GM19239 (cell line): ENCODE results near the gene RASSF4.

Experiments
- DNase-seq: peaks from one replicate; pipeline ENCODE4 v3.0.0; 2011; ENCODE audit warnings: low spot score; ENCODE audit not compliant: insufficient read length
- FAIRE-seq: peaks from 2 replicates; lab custom pipeline; 2011; peaks lifted over from hg19 to GRCh38; lab: Jason Lieb, UNC

Gene RASSF4, protein sequence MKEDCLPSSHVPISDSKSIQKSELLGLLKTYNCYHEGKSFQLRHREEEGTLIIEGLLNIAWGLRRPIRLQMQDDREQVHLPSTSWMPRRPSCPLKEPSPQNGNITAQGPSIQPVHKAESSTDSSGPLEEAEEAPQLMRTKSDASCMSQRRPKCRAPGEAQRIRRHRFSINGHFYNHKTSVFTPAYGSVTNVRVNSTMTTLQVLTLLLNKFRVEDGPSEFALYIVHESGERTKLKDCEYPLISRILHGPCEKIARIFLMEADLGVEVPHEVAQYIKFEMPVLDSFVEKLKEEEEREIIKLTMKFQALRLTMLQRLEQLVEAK

DNA sequence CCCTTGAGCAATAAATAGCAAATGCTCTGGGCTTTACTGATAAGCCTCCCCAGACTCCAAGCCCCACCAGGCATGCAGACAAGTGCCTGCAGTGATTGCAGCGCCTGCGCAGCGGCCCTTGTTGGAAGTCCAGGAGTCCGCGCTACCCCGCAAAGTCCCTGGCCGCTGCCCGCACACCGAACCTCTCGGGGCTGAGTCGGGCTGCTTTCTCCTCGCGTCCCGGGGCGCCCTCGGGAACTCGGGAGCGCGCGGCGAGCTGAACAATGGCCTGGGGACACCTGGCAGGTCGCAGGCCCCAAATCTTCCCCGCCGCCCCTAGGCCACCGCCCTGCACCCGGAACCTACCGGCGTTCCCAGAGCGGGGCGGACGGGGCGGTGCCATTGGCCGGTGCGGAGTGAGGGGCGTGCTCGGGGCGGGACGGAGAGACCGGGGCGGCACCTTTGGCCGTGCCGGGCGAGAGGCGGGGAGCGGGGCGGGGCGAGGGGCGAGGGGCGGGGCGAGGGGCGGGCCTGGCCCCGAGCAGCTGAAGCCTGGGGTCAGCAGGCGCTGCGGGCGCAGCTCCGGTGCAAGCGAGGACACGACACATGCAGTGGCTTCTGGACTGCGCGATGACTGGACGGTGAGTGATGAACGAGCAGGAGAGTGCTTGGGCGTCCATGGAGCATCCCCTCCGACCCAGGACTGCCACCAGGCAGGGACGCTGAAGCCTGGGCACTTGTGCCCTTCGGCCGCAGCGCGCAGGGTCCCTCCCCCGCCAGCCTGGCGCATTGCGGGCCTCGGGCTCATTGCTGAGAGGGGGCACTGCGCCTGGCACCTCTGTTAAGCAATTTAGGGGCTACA is at the start of gene RASSF4:
TSS of gene RASSF4 (plus strand) at position 556 of the 841 bp plus-strand sequence. CDS start 10,401 bp downstream, outside the sequence.
- FAIRE-seq (peak; percentile 85), DNase-seq (peak; percentile 90)

- DNase-seq, result no peak
Observed at GRCh38 chr10:44909910-44910309, 49.7 kb upstream of the RASSF4 start.

GRCh38 chr10:44910602-44911001 is 49.0 kb upstream of the RASSF4 start:
- FAIRE-seq (no peak), DNase-seq (no peak)

More at GRCh38 chr10:44909910-44910309, 49.7 kb upstream of the RASSF4 start:
- no peak for FAIRE-seq

- DNase-seq (no peak), FAIRE-seq (no peak)
Observed at GRCh38 chr10:44911081-44911540, 48.5 kb upstream of the RASSF4 start, which contains the start of gene TMEM72. TMEM72 (plus strand) TSS chr10:44911337; CDS start chr10:44911513, 176 bp downstream.

DNA sequence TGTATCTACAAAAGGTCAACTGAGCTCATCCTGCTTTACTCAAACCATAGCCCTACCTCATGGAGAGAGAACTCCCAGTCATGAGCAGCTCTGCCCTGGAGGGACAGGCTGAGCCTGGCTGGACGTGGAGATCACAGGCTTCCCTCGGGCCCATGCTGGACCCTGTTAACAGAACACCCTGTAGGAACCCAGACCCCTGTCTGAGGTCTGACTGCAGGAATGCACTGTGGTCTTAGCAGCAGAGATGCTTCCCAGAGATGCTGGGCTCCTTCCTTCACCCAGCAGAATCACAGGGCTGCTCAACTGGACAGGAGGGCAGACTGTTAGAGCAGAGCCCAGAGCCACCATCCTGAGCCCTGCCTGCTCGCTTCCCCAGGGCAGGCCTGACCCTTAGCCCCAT is 47.7 kb upstream of the RASSF4 start:
- no peak for DNase-seq
- FAIRE-seq, result no peak

- DNase-seq (peak; percentile 21), FAIRE-seq (peak; percentile 23)
Observed at GRCh38 chr10:44913350-44914081, 46.1 kb upstream of the RASSF4 start.

DNA sequence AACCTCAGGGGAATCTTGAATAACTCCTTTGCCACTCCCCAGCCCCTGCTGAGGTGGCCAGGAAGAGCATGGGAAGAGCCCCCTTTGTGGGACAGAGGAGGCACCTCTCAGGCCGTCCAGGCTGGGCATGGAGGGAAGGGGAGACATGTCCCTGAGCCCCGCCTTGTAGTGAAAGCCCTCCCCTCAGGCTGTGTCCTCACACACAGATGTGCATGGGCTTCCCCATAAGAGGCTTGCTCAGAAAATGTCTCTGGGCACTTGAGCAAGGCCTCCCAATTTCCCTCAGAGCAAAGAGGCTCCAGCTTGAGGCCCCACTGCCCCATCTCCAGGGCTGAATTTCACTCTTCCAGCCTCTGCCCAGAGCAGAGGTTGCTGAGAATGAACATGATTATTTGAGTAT is 44.7 kb upstream of the RASSF4 start:
- FAIRE-seq (no peak), DNase-seq (no peak)

DNA sequence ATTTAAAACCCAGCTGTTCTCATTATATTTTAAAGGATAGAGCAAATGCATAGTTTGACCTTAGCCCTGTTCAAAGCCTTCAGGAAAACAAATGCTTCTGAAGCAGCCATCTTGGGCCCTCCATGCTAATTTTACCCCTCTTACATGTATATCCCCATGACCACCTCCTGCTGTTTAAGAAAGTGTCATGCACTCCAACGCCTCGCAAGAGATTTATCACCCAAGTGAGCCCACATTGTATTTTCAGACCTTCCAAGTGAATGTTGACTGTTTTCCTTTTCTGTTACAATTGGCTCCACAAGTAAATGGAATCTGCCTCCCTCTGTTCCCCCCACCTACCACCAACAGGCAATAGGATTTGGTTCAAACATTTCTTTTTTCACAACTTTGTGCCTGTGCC is 43.2 kb upstream of the RASSF4 start:
- no peak for DNase-seq
- no peak for FAIRE-seq

DNA sequence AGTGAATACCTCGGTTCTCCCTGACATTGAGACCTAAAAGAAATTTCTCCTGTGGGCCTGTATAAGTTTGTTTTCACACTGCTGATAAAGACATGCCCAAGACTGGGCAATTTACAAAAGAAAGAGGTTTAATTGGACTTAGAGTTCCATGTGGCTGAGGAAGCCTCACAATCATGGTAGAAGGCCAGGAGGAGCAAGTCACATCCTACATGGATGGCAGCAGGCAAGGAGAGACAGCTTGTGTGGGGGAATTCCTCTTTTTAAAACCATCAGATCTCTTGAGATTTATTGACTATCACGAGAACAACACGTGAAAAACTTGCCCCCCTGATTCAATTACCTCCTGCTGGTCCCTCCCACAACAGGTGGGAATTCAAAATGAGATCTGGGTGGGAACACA is 41.8 kb upstream of the RASSF4 start:
- FAIRE-seq, result no peak

DNA sequence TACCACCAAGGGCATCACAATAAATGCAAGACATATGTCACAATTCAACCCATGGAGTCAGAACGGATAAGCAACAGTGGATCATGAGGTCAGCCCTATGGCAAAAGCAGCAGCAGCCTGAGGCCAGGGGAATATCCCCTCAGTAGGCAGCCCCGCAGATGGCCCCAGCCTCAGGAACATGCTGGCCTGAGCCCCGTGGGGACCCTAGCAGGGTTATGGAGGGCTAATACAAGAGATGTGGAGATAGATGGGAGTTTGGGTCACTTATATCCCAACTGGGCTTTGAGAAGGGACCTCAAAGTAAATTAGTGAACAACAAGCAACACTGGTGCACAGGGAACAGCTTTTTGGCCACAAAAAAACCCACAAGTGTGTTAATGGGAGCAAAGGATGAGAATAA is 39.4 kb upstream of the RASSF4 start:
- DNase-seq (no peak), FAIRE-seq (no peak)

More for the DNA sequence above, 41.8 kb upstream of the RASSF4 start:
- DNase-seq, result no peak

DNA sequence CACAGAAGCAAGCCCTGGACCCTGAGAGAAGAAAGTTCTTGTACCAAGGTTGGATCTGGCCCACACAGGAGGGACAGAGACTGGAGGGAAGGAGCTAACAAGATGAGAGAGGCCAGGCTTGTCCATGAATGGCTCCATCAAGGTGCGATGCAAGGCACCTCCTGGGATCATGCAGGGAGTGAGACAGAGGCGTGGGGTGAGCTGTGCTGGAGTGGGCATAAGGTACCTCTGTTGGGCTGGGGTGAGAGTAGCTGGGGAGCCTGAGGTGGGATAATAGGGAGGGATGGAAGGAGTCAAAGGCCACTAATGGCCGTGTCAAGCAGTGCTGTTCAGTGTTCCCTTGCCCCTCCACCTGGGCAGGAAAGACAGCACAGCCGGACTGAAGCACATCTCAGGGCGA is 38.5 kb upstream of the RASSF4 start:
- DNase-seq (no peak), FAIRE-seq (no peak)

DNA sequence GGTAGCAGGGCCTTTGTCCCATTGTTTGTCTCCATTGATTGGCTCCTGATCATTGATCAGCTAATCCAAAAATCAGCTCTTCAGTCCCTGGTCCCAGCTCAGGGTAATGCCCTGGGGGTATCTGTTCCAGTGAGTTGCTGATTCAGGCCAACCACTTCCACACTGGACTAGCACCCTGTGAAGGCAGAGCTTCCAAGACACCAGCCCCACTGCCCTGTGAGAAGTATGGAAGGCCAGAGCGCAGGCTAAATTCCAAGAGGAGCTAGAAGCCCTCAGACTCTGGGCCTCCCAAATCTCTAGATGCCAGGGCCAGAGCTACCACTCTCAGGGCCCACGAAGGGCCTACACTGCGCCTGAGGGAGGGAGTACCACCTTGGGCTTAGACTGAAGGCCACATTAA is 38.1 kb upstream of the RASSF4 start:
- FAIRE-seq (no peak), DNase-seq (no peak)

DNA sequence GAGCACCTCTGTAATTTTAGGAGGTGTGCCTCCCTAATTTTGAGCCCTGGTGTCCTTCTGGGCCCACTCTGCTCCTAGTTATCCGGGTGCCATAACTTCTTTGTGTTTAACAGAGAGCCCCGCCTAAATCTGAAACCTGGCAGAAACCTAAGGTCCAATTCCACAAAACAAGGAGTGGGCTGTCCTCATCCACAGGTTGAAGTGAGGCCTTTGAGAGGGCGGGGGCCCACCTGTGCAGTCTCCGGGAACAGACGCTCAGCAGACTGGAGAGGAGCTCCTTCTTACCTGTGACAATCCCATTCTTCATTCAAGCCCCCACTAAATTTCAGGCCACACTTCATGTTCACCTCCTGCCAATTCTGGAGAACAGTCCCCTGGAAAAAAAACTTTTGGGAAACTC is 37.6 kb upstream of the RASSF4 start:
- no peak for DNase-seq
- no peak for FAIRE-seq

- DNase-seq (no peak), FAIRE-seq (no peak)
Observed at GRCh38 chr10:44922796-44923545, 36.6 kb upstream of the RASSF4 start.

GRCh38 chr10:44923611-44924010 is 36.0 kb upstream of the RASSF4 start:
- no peak for FAIRE-seq
- DNase-seq, result no peak

- FAIRE-seq (no peak), DNase-seq (no peak)
Observed at GRCh38 chr10:44924261-44925040, 35.2 kb upstream of the RASSF4 start.

DNA sequence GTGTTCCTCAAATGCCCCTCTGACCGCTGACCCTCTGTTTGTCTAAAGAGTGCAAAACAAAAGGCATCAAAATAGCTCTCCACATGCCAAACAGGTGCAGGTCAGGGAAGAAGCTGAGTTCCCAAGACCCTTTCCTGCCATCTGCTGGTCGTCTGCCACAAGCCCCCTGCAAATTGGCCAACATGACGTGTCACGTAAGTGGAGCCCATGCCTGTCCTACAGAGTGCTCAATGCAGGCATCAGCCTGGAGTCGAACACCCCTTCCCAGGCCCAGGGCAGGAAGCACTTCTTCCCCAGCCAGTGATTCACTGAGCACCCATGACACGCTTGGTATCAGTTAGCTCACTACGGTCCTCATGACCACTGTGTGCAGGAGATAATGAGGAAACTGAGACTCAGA is 34.4 kb upstream of the RASSF4 start:
- no peak for DNase-seq
- no peak for FAIRE-seq

DNA sequence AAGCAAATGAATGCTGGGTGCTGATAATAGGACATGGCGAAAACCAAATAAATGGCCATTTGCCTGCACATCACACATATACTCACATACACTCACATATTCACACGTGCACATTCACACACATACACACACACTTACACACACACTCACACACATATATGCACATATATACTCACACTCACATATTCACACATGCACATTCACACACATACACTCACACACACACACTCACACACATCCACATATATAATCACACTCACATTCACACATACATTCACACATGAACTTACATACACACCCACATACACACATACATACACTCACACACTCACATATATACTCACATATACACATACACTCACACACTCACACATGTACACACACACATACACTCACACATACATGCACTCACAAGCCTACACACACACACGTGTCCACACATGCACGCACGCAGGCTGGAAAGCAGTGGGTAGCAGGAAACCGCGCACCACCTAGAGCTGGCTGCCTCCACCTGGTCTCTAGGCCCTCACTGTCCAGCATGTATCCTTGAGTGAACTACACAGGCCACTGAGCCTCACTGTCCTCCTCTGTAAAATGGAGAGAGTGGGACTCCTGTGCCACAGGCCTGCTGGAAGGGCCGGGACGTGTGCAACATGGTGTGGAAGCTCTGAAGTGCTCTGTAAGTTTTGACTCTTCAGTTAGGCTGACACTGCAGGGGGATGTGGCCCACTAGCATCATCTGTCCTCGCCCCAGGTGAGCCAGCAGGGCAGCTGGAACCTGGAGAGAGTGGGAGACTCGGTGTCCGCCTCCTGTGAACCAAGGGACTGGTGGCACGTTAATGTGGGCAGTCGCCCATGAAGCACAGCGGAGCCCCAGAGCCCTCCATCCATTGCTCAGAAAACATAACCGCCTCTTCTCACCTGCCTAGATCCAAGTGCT is 33.5 kb upstream of the RASSF4 start:
- FAIRE-seq (no peak), DNase-seq (no peak)
